A673 (cell line): ENCODE results near the gene ZFYVE1. TPM values are rescaled to one million over a fixed set of nuclear protein-coding genes. Genes with fewer than 3 reads are reported as not detected.

Experiments
- BruUV-seq: library from RNA; stranded (reverse); fragments of 400-500 nt; replicated peaks from 2 replicates; lab custom pipeline; 2021; lab: Mats Ljungman, UMichigan
- CTCF ChIA-PET: fragments of 300-600 bp; sonication (Branson Sonifier 250); formaldehyde crosslinking; loops from one replicate; lab custom pipeline; 2022; ENCODE audit warnings: antibody characterized with exemption; lab: Charles Lee
- POLR2A ChIA-PET: fragments of 300-600 bp; sonication (Branson Sonifier 250); formaldehyde crosslinking; loops from one replicate; lab custom pipeline; 2022; ENCODE audit warnings: antibody characterized with exemption; ENCODE audit not compliant: low non-redundant PET; lab: Charles Lee
- DNase-seq: peaks from one replicate; pipeline ENCODE4 v3.0.0-alpha.2; 2015; ENCODE audit warnings: low spot score
- H3K27ac ChIP-seq: fragments of 200-600 bp; sonication (generic); 2 replicates; pipeline ENCODE4 v1.5.1; 2016; ENCODE audit warnings: mixed run types, low read depth, mild to moderate bottlenecking, mixed read lengths, antibody characterized with exemption, low read length; ENCODE audit not compliant: poor library complexity, severe bottlenecking
- H3K27me3 ChIP-seq: fragments of 200-600 bp; sonication (generic); replicated peaks from 2 replicates; pipeline ENCODE4 v1.6.1; 2017; ENCODE audit warnings: mixed run types, low read depth, mild to moderate bottlenecking, mixed read lengths, antibody characterized with exemption, low read length; ENCODE audit not compliant: insufficient read depth, poor library complexity
- H3K36me3 ChIP-seq: fragments of 200-600 bp; sonication (generic); 2 replicates; pipeline ENCODE4 v1.6.1; 2016; ENCODE audit warnings: mixed run types, mild to moderate bottlenecking, mixed read lengths, antibody characterized with exemption, low read length; ENCODE audit not compliant: insufficient read depth, poor library complexity, severe bottlenecking
- H3K4me1 ChIP-seq: fragments of 200-600 bp; sonication (generic); 2 replicates; pipeline ENCODE4 v1.6.1; 2017; ENCODE audit warnings: mixed run types, mild to moderate bottlenecking, mixed read lengths, antibody characterized with exemption, low read length; ENCODE audit not compliant: insufficient read depth, poor library complexity, severe bottlenecking
- H3K4me3 ChIP-seq: fragments of 200-600 bp; sonication (generic); 2 replicates; pipeline ENCODE4 v1.5.1; 2016; ENCODE audit warnings: low read depth, mixed run types, mild to moderate bottlenecking, mixed read lengths, low read length; ENCODE audit not compliant: poor library complexity, severe bottlenecking
- H3K9me3 ChIP-seq: fragments of 200-600 bp; sonication (generic); 2 replicates; pipeline ENCODE4 v1.6.1; 2016; ENCODE audit warnings: mixed run types, low read depth, mild to moderate bottlenecking, mixed read lengths, antibody characterized with exemption, low read length; ENCODE audit not compliant: poor library complexity, severe bottlenecking
- EZH2 ChIP-seq: fragments of 200-600 bp; sonication (generic); IDR thresholded peaks from 2 replicates; pipeline ENCODE4 v1.6.1; 2017; ENCODE audit warnings: borderline replicate concordance, low read depth, mild to moderate bottlenecking, mixed read lengths, antibody characterized with exemption, low read length; ENCODE audit not compliant: poor library complexity, severe bottlenecking
- intact Hi-C: fragments of 100-400 bp; cut with micrococcal nuclease; formaldehyde crosslinking; loops from one replicate; pipeline ENCODE4 v1.10.0; 2022; ENCODE audit not compliant: unreplicated experiment
- total RNA-seq: library from RNA; stranded (reverse); gene quantifications from 2 replicates; pipeline ENCODE4 v1.2.3, GENCODE V29; 2021
- TF ChIP-seq, protein P1 (sequence below): fragments of 300-800, 200-600 bp; sonication (generic); conservative IDR thresholded peaks from 2 replicates; pipeline ENCODE4 v1.5.1; 2017; ENCODE audit warnings: low read depth, mild to moderate bottlenecking, antibody characterized with exemption, low read length, moderate library complexity, mixed read lengths

The ZFYVE1 gene
- total RNA-seq, 1 experiment from 2014 or later, result 7.8 TPM

DNA sequence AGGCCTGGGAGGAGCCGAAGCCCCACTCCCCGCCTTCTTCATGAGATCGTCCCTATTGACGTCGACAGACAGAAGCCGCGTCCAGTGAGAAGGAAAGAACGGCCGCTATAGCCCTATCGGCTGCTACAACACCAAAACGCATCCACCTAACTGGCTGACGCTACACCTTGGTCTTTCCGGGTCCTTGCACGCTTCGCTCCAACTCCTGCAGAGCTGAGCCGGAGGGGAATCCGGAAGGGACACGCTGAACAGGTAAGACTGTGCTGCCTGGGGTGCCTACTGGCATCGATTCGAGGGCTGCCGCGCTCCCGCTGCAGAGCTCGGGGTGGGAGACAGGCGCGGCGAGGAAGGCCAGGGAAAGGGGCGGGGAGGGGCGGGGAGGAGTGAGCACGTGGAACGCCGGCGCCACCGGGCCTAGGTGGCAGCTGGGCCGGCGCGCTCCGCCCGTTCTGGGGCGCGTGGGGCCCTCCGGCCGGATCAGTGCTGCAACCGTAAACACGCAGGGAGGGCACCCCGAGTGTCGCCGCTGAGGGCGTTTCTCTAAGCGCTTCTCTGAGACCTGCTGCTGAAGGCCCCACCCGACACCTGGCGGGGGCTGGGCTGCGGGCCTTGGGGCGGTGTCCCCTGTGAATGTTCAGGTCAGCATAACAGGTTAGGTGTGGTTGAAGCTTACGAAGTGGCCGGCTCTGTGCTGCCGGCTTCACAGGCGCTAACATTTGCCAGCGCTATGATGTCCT is 100.4 kb downstream of the ZFYVE1 start, which contains the start of gene DCAF4:
Gene DCAF4, plus strand, starts transcription at position 173 of the 737 bp plus-strand sequence. CDS start 11,515 bp downstream, outside the sequence.
- no peak for TF ChIP-seq EZH2
- intact Hi-C loops, result loop anchor here (2.0 kb wide), 1 partner anchor 18 kb away; no protein-coding TSS in a partner anchor
- peak within 1 kb of the TSS; percentile 70 for H3K27ac ChIP-seq
- ChIA-PET CTCF (no interaction called here), POLR2A (no interaction called here)
- peak; percentile 99 for DNase-seq
- H3K36me3 ChIP-seq, result no peaks in the 10 kb centered on the region
- BruUV-seq, result no TSS peak
- H3K27me3 ChIP-seq, result no peaks in the 10 kb centered on the region
- H3K9me3 ChIP-seq, result no peaks in the 10 kb centered on the region
- no peaks in the 10 kb centered on the region for H3K4me1 ChIP-seq
- H3K4me3 ChIP-seq, result peak within 1 kb of the TSS; percentile 84

DNA sequence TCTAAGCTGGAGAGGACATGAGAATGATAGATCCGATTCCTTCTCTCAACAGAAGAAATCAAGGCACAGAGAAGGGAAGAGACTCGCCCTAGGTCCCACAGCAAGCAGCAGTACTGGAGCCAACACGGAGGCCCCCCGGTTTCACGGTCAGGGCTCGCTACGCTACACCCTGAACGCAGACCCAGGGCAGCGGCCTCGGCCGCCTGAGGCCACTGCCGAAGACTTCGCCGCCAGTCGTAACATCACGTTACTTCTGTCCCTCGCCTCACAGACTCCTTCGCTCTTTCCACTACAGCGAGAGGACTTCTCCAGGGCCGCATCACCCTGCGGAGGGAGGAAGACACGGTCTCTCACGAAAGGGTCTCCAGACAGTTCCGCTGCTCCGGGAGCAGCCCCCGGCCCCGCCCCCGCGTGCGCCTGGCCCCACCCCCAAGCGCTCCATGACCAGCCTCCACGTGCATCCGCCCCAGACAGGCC is 101.1 kb downstream of the ZFYVE1 start:
- BruUV-seq, result no TSS peak
- Histone ChIP-seq H3K36me3 (no peaks in the 10 kb centered on the region), H3K27ac (no peak overlapping the region), H3K4me1 (no peaks in the 10 kb centered on the region), H3K27me3 (no peaks in the 10 kb centered on the region), H3K9me3 (no peaks in the 10 kb centered on the region), H3K4me3 (peak overlapping the region; percentile 84)
- DNase-seq, result no peak
- intact Hi-C loops, result loop anchor here (2.0 kb wide), 1 partner anchor 17 kb away; no protein-coding TSS in a partner anchor
- ChIA-PET POLR2A (no interaction called here), CTCF (no interaction called here)
- TF ChIP-seq, protein P1, sequence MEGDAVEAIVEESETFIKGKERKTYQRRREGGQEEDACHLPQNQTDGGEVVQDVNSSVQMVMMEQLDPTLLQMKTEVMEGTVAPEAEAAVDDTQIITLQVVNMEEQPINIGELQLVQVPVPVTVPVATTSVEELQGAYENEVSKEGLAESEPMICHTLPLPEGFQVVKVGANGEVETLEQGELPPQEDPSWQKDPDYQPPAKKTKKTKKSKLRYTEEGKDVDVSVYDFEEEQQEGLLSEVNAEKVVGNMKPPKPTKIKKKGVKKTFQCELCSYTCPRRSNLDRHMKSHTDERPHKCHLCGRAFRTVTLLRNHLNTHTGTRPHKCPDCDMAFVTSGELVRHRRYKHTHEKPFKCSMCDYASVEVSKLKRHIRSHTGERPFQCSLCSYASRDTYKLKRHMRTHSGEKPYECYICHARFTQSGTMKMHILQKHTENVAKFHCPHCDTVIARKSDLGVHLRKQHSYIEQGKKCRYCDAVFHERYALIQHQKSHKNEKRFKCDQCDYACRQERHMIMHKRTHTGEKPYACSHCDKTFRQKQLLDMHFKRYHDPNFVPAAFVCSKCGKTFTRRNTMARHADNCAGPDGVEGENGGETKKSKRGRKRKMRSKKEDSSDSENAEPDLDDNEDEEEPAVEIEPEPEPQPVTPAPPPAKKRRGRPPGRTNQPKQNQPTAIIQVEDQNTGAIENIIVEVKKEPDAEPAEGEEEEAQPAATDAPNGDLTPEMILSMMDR, result no peak
- TF ChIP-seq EZH2, result no peak

DNA sequence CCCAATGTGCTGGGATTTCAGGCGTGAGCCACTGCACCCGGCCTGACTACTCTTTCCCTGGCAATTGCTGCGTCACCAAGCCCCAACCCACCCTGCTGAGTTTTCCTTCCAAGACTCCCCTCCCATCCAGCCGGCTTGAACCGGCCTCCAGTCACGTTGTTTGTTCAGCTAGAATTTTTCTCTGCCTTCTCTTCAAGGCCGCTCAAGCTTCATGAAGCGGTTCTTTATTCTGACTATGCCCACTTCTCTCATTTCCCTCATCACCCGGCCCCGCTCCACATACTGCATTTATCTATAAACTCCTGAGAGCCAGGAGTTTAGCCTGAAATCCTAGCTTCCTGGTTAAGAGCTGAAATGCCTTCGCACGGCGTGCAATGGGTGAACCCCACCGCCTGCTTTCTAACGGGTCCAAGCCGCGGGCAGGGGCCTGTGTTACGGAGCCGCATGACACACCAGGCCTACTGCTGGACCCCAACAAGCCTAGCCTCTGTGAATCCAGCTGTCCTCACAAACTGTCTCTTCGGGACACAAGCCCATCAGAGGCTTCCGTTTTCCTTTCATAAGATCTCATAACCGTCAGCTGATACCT is 101.6 kb downstream of the ZFYVE1 start:
- TF ChIP-seq EZH2, result no peak
- TF ChIP-seq, protein P1, result no peak
- intact Hi-C loops, result no loop called here
- H3K9me3 ChIP-seq, result no peaks in the 10 kb centered on the region
- CTCF ChIA-PET, result no interaction called here
- H3K27me3 ChIP-seq, result no peaks in the 10 kb centered on the region
- no peak overlapping the region for H3K27ac ChIP-seq
- H3K4me1 ChIP-seq, result no peaks in the 10 kb centered on the region
- H3K36me3 ChIP-seq, result no peaks in the 10 kb centered on the region
- peak overlapping the region; percentile 84 for H3K4me3 ChIP-seq
- no TSS peak for BruUV-seq
- DNase-seq, result no peak
- POLR2A ChIA-PET, result no interaction called here
